KBM-7 (cell line): ENCODE data around the gene VPS72.

Experiments
- DNase-seq: peaks from one replicate; pipeline ENCODE4 v3.0.0-alpha.2; 2015
- in situ Hi-C: fragments of 300-500 bp; cut with MboI; formaldehyde crosslinking; loops from 2 replicates; pipeline ENCODE4 v1.14.3; 2020; ENCODE audit warnings: low sequenced_read_pairs, low pct_unique_long_range_greater_than_20kb, mixed read lengths

Gene VPS72

GRCh38 chr1:151128800-151129199, 61.2 kb downstream of the VPS72 start:
- DNase-seq = no peak
- in situ Hi-C loops = no loop called here
